ENCODE data around the gene FCN2. TPM values are rescaled to one million over a fixed set of nuclear protein-coding genes. Genes with fewer than 3 reads are reported as not detected.

The FCN2 gene
- total and polyA plus RNA-seq, 4 donors = 23.6 to 186 (median 121) TPM

DNA sequence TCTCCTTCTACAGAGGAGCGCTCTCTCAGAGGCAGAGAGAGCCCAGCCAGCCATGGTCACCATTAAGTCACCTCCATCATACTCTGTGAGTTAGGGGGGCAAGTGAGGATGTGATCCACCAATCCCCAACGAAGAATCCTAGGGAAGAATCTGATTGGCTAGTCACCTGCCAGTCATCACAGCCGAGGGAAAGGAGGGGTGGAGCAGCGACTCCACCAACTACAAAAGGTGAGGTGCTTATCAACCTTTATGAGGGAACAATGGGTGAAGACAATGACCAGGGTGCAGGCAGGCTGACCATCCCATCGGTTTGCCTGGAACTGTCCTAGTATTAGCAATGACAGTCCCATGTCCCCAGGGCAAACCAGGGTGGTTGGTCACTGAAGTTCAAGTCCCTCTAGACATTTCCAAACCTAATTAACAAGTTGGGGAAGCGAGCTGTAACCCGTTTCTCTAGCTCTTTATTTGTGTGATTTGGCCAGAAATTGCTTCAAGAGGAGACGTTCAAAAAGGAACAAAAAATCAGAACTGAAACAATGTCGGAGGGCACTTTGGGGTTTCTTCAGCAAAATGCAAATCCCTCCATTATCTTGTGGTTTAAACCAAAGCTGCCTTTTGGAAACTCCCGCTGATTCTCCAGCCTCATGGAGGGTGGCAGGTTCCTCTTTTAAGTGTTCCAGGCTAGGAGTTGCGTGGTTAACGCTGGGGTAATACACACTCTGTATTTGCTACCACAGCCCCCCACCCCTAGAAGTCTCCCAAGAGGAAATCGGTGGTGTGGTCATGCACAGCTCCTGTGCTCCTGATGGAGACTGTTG is 55.9 kb downstream of the FCN2 start:
- WGBS = 69% methylated on average over 13 of the region's 13 CpGs
- H3K9me3 ChIP-seq (ENCODE audit: control insufficient read depth in 4 of 4, low read length in 3 of 4) = no peaks in the 10 kb centered on the region
- H3K4me3 ChIP-seq (ENCODE audit: low read depth in 1 of 3, low read length in 3 of 3) = no peak overlapping the region
- no peak overlapping the region for H3K27ac ChIP-seq (ENCODE audit: low read depth in 1 of 2, low read length in 2 of 2)
- no peak for DNase-seq (ENCODE audit: low spot score)
- no peaks in the 10 kb centered on the region for H3K4me1 ChIP-seq (ENCODE audit: control insufficient read depth in 4 of 4, insufficient read depth in 4 of 4, low read length in 3 of 4)
- no peaks in the 10 kb centered on the region for H3K36me3 ChIP-seq (ENCODE audit: control insufficient read depth in 4 of 4, insufficient read depth in 3 of 4, low read depth in 1 of 4, low read length in 3 of 4)
- no peaks in the 10 kb centered on the region for H3K27me3 ChIP-seq (ENCODE audit: control insufficient read depth in 4 of 4, insufficient read depth in 4 of 4, low read length in 3 of 4)
- TF ChIP-seq YY1 (IDR thresholded peaks at IDR 0.05) (no peak), RAD21 (IDR thresholded peaks at IDR 0.05) (no peak), RXRA (IDR thresholded peaks at IDR 0.05) (no peak), FOXA2 (IDR thresholded peaks at IDR 0.05) (no peak), FOXA1 (IDR thresholded peaks at IDR 0.05) (no peak), NR2F2 (IDR thresholded peaks at IDR 0.05) (no peak), HNF4G (IDR thresholded peaks at IDR 0.05) (no peak), ZBTB33 (IDR thresholded peaks at IDR 0.05) (no peak), GABPA (IDR thresholded peaks at IDR 0.05 in 1 of 2, conservative IDR thresholded peaks at IDR 0.05 in 1 of 2) (no peak), SP1 (IDR thresholded peaks at IDR 0.05) (no peak), EGR1 (IDR thresholded peaks at IDR 0.05; ENCODE audit: low read depth in 2 of 2) (no peak)
- TF ChIP-seq, protein P1, sequence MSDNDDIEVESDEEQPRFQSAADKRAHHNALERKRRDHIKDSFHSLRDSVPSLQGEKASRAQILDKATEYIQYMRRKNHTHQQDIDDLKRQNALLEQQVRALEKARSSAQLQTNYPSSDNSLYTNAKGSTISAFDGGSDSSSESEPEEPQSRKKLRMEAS (IDR thresholded peaks at IDR 0.05) = no peak
- TF ChIP-seq, protein P2, sequence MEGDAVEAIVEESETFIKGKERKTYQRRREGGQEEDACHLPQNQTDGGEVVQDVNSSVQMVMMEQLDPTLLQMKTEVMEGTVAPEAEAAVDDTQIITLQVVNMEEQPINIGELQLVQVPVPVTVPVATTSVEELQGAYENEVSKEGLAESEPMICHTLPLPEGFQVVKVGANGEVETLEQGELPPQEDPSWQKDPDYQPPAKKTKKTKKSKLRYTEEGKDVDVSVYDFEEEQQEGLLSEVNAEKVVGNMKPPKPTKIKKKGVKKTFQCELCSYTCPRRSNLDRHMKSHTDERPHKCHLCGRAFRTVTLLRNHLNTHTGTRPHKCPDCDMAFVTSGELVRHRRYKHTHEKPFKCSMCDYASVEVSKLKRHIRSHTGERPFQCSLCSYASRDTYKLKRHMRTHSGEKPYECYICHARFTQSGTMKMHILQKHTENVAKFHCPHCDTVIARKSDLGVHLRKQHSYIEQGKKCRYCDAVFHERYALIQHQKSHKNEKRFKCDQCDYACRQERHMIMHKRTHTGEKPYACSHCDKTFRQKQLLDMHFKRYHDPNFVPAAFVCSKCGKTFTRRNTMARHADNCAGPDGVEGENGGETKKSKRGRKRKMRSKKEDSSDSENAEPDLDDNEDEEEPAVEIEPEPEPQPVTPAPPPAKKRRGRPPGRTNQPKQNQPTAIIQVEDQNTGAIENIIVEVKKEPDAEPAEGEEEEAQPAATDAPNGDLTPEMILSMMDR (IDR thresholded peaks at IDR 0.05; ENCODE audit: low read depth, low read length, missing input control) = no peak
- H3K9ac ChIP-seq (ENCODE audit: low read depth in 1 of 2, low read length in 2 of 2) = no peak overlapping the region

Small RNAs within 50 kb of the gene (small RNA-seq; reads per million reads assigned to genes)
- gene AL603650.1 (not detected), gene MIR3689A (not detected), gene MIR3689B (not detected), gene MIR3689C (not detected), gene MIR3689D1 (not detected), gene MIR3689D2 (not detected), gene MIR3689E (not detected), gene MIR3689F (not detected)

Other genes starting within 250 kb of the FCN2 start
- gene COL5A1, start 239.0 kb upstream of the FCN2 start, total RNA-seq = 10 to 100 TPM; 12.3 to 15.6 TPM
- 10 to 100 TPM in 1 of 2 donors, under 1 TPM in 1; 0.67 to 10.2 TPM for gene COL5A1, start 239.0 kb upstream of the FCN2 start, polyA plus RNA-seq
- 10 to 100 TPM in 1 of 2 donors, 1 to 10 TPM in 1; 7.8 to 15.0 TPM for gene FCN1, start 37.1 kb downstream of the FCN2 start, total RNA-seq
- 1 to 10 TPM in 1 of 2 donors, under 1 TPM in 1; 0.97 to 2.9 TPM for gene FCN1, start 37.1 kb downstream of the FCN2 start, polyA plus RNA-seq
- gene OLFM1, start 206.9 kb downstream of the FCN2 start, total RNA-seq = 1 to 10 TPM; 3.7 to 5.2 TPM
- gene OLFM1, start 206.9 kb downstream of the FCN2 start, polyA plus RNA-seq = 1 to 10 TPM; 2.0 to 5.9 TPM

All from liver (tissue), 10 donors.